PC-9 (cell line): ENCODE data around the gene CRTAC1. TPM values are rescaled to one million over a fixed set of nuclear protein-coding genes. Genes with fewer than 3 reads are reported as not detected.

Experiments used
- BruUV-seq: library from RNA; stranded (reverse); fragments of 400-500 nt; replicated peaks from 2 replicates; lab custom pipeline; 2021; lab: Mats Ljungman, UMichigan
- CTCF ChIA-PET: fragments of 300-600 bp; sonication (Branson Sonifier 250); formaldehyde crosslinking; loops from one replicate; lab custom pipeline; 2022; ENCODE audit warnings: antibody characterized with exemption; lab: Charles Lee
- POLR2A ChIA-PET: fragments of 300-600 bp; sonication (Branson Sonifier 250); formaldehyde crosslinking; loops from one replicate; lab custom pipeline; 2022; ENCODE audit warnings: antibody characterized with exemption; ENCODE audit not compliant: unreplicated experiment; lab: Charles Lee
- DNase-seq, 2 experiments: peaks; one replicate each; pipeline versions ENCODE4 v3.0.0 to v3.0.0-alpha.2; 2015 to 2022; ENCODE audit warnings: mixed read lengths in 1 of 2
- H2AFZ ChIP-seq: fragments of 200-600 bp; sonication (generic); 2 replicates; pipeline ENCODE4 v1.8.1; 2017; ENCODE audit warnings: antibody characterized with exemption
- H3F3A ChIP-seq: fragments of 200-600 bp; sonication (generic); 2 replicates; pipeline ENCODE4 v1.8.1; 2017; ENCODE audit warnings: antibody characterized with exemption, mild to moderate bottlenecking, low read depth; ENCODE audit not compliant: insufficient read depth
- H3K27ac ChIP-seq: fragments of 200-600 bp; sonication (generic); 2 replicates; pipeline ENCODE4 v1.6.1; 2016; ENCODE audit warnings: mixed run types
- H3K27me3 ChIP-seq: fragments of 200-600 bp; sonication (generic); 2 replicates; pipeline ENCODE4 v1.6.1; 2016; ENCODE audit warnings: low read depth, mixed run types; ENCODE audit not compliant: insufficient read depth
- H3K36me3 ChIP-seq: fragments of 200-600 bp; sonication (generic); 2 replicates; pipeline ENCODE4 v1.6.1; 2016; ENCODE audit warnings: low read depth, mixed run types
- H3K4me1 ChIP-seq: fragments of 200-600 bp; sonication (generic); replicated peaks from 2 replicates; pipeline ENCODE4 v1.6.1; 2016; ENCODE audit warnings: mixed run types; ENCODE audit not compliant: insufficient read depth
- H3K4me2 ChIP-seq: fragments of 200-600 bp; sonication (generic); 2 replicates; pipeline ENCODE4 v1.6.1; 2017; ENCODE audit warnings: mixed run types
- H3K4me3 ChIP-seq: fragments of 200-600 bp; sonication (generic); 2 replicates; pipeline ENCODE4 v1.6.1; 2016; ENCODE audit warnings: mixed run types
- H3K79me2 ChIP-seq: fragments of 200-600 bp; sonication (generic); 2 replicates; pipeline ENCODE4 v1.6.1; 2017; ENCODE audit warnings: low read depth, mixed run types
- H3K9me2 ChIP-seq: fragments of 200-600 bp; sonication (generic); 2 replicates; pipeline ENCODE4 v1.8.1; 2017; ENCODE audit warnings: mild to moderate bottlenecking; ENCODE audit not compliant: insufficient read depth
- H3K9me3 ChIP-seq: fragments of 200-600 bp; sonication (generic); 2 replicates; pipeline ENCODE4 v1.8.1; 2016; ENCODE audit warnings: low read depth; ENCODE audit not compliant: insufficient read depth
- H4K20me1 ChIP-seq: fragments of 200-600 bp; sonication (generic); 2 replicates; pipeline ENCODE4 v1.8.1; 2017; ENCODE audit not compliant: insufficient read depth
- CTCF ChIP-seq: fragments of 200-600 bp; sonication (generic); conservative IDR thresholded peaks from 2 replicates; pipeline ENCODE4 v1.6.1; 2017; ENCODE audit warnings: mixed run types, antibody characterized with exemption, mild to moderate bottlenecking, moderate library complexity
- EZH2 ChIP-seq: fragments of 200-600 bp; sonication (generic); IDR thresholded peaks from 2 replicates; pipeline ENCODE4 v1.8.0; 2017; ENCODE audit warnings: antibody characterized with exemption, low read depth
- intact Hi-C: fragments of 100-400 bp; cut with micrococcal nuclease; formaldehyde crosslinking; loops from one replicate; pipeline ENCODE4 v1.10.0; 2022; ENCODE audit not compliant: unreplicated experiment
- total RNA-seq: library from RNA; stranded (reverse); gene quantifications from 2 replicates; pipeline ENCODE4 v1.2.3, GENCODE V29; 2021

CRTAC1 gene
- total RNA-seq, 1 experiment from 2014 or later = not detected

DNA sequence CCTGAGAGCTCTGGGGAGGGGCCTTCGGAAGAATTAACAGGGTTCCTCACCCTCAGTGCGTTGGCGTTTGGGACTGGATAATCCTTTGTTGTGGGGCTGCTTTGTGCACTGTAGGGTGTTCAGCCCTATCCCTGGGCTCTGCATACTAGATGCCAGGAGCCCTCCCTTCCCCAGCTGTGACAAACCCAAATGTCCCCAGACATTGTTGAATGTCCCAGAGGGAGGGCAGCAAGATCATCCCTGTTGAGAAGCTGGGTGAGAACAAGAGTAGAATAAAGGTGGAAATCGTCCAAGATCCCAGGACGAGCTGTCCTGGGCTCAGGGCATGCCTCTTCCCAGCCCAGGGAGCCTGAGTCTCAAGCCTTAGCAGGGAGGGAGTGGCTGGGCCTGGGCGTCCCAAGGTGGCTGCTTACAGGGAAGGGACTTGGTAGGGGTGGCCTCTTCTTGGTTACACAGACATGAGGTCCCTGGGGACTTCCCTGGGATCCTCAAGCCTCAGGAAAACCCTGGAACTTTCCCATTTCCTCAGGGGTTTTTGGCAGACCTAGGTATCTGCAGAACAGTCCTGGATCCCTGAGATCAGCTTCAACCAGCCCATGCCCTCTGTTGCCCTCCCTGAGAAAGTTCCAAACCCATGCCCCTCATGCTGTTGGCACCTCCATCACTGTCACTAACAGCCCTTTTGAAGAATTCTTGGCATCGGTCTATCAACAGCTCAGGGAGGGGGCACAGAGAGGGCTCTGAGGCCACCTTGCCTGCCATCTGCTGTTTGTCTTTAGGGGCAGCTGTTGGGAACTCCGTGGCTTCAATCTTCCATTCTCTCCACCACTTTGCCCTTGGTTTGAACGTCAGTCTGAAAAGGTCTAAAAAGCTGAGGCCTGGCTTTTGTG lies 127.0 kb downstream of the CRTAC1 start:
- H3K36me3 ChIP-seq = no peaks in the 10 kb centered on the region
- H3K4me3 ChIP-seq = no peak overlapping the region
- H3K27ac ChIP-seq = no peak overlapping the region
- ChIA-PET CTCF (no interaction called here), POLR2A (no interaction called here)
- H3K27me3 ChIP-seq = peaks cover 9% of the 10 kb centered on the region; the same call in 1 of the 2 replicates
- BruUV-seq = no TSS peak
- H2AFZ ChIP-seq = no peak overlapping the region
- H3K9me3 ChIP-seq = no peaks in the 10 kb centered on the region
- intact Hi-C loops = no loop called here
- no peaks in the 10 kb centered on the region for H4K20me1 ChIP-seq
- no peak for DNase-seq
- H3K9me2 ChIP-seq = no peaks in the 10 kb centered on the region
- no peak for TF ChIP-seq CTCF
- TF ChIP-seq EZH2 = no peak
- H3K79me2 ChIP-seq = no peaks in the 10 kb centered on the region
- H3F3A ChIP-seq = no peaks in the 10 kb centered on the region
- H3K4me1 ChIP-seq = no peaks in the 10 kb centered on the region
- no peak overlapping the region for H3K4me2 ChIP-seq

DNA sequence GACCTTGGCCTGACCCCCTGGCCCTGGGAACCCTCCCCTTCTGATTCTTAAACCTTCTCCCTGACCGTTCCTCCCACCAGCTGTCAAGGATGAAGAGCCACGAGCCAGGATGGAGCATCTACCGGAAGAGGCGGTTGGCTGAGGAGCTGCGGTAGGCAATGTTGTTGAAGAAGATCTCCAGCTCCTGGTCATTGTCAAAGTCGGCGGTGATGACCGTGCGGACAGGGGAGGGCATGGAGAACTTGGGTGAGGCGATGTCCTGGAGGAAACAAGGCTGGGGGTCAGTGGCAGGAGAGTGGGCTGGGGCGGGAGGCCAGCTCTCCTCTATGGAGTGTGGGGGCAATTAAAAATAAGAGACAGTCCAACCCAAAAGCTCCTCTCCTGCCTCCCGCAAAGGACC lies 129.0 kb downstream of the CRTAC1 start:
- intact Hi-C loops = no loop called here
- POLR2A ChIA-PET = no interaction called here

GRCh38 chr10:97898429-97898828 lies 132.0 kb downstream of the CRTAC1 start:
- no peaks in the 10 kb centered on the region for H3K36me3 ChIP-seq
- H3K27ac ChIP-seq = no peak overlapping the region
- H3K9me2 ChIP-seq = no peaks in the 10 kb centered on the region
- intact Hi-C loops = no loop called here
- H3K4me3 ChIP-seq = no peak overlapping the region
- POLR2A ChIA-PET = no interaction called here
- H2AFZ ChIP-seq = no peak overlapping the region
- no peaks in the 10 kb centered on the region for H3K9me3 ChIP-seq
- no peak for TF ChIP-seq CTCF
- TF ChIP-seq EZH2 = no peak
- no peaks in the 10 kb centered on the region for H3F3A ChIP-seq
- no peaks in the 10 kb centered on the region for H3K27me3 ChIP-seq
- DNase-seq = no peak
- H3K4me2 ChIP-seq = no peak overlapping the region
- no peaks in the 10 kb centered on the region for H3K4me1 ChIP-seq
- no TSS peak for BruUV-seq
- CTCF ChIA-PET = no interaction called here
- no peaks in the 10 kb centered on the region for H3K79me2 ChIP-seq
- no peaks in the 10 kb centered on the region for H4K20me1 ChIP-seq

More for the DNA sequence above, 129.0 kb downstream of the CRTAC1 start:
- H3K27ac ChIP-seq = no peak overlapping the region
- H4K20me1 ChIP-seq = no peaks in the 10 kb centered on the region
- no TSS peak for BruUV-seq
- TF ChIP-seq CTCF = no peak
- H3K4me1 ChIP-seq = no peaks in the 10 kb centered on the region
- H3F3A ChIP-seq = no peaks in the 10 kb centered on the region
- peaks cover 1% of the 10 kb centered on the region; the same call in 1 of the 2 replicates for H3K27me3 ChIP-seq
- H3K9me2 ChIP-seq = no peaks in the 10 kb centered on the region
- H3K9me3 ChIP-seq = no peaks in the 10 kb centered on the region
- no peak overlapping the region for H2AFZ ChIP-seq
- H3K79me2 ChIP-seq = no peaks in the 10 kb centered on the region
- no peak overlapping the region for H3K4me2 ChIP-seq
- DNase-seq = no peak
- CTCF ChIA-PET = no interaction called here
- no peak overlapping the region for H3K4me3 ChIP-seq
- H3K36me3 ChIP-seq = no peaks in the 10 kb centered on the region
